NOMO-1 treated with dmso at 0.1 percent for 144 hours (cell line): ENCODE results near the gene MDM2.
"Not testable (repeated sequence)": the region's sequence is repeated elsewhere in the genome, so short reads cannot be mapped to it uniquely, and the experiment has no call there.

Experiments
- DNase-seq: peaks from one replicate; lab custom pipeline; 2025; ENCODE audit not compliant: unreplicated experiment; lab: John Stamatoyannopoulos, UW

The MDM2 gene

GRCh38 chr12:68805592-68806120 is 2.3 kb upstream of the MDM2 start:
- no peak for DNase-seq

GRCh38 chr12:68806488-68807237 is 1.3 kb upstream of the MDM2 start:
- DNase-seq = no peak

GRCh38 chr12:68807274-68807575 is 752 bp upstream of the MDM2 start:
- DNase-seq = not testable (repeated sequence)

- DNase-seq = peak; percentile 87
Observed at GRCh38 chr12:68808388-68809189, 612 bp downstream of the MDM2 start.

GRCh38 chr12:68809190-68810026 is 1.4 kb downstream of the MDM2 start:
- DNase-seq = no peak

- not testable (repeated sequence) for DNase-seq
Observed at GRCh38 chr12:68810027-68810389, 2.0 kb downstream of the MDM2 start.

- not testable (repeated sequence) for DNase-seq
Observed at GRCh38 chr12:68811573-68811972, 3.6 kb downstream of the MDM2 start.

GRCh38 chr12:68812553-68813241 is 4.7 kb downstream of the MDM2 start:
- DNase-seq = no peak

GRCh38 chr12:68813242-68813593 is 5.2 kb downstream of the MDM2 start:
- no peak for DNase-seq

GRCh38 chr12:68814490-68815231 is 6.7 kb downstream of the MDM2 start:
- no peak for DNase-seq

- DNase-seq = no peak
Observed at GRCh38 chr12:68815232-68815927, 7.4 kb downstream of the MDM2 start.

GRCh38 chr12:68815928-68816800 is 8.2 kb downstream of the MDM2 start:
- DNase-seq = no peak

- DNase-seq = not testable (repeated sequence)
Observed at GRCh38 chr12:68819481-68819880, 11.5 kb downstream of the MDM2 start.

GRCh38 chr12:68821357-68822188 is 13.6 kb downstream of the MDM2 start:
- no peak for DNase-seq

GRCh38 chr12:68823696-68824095 is 15.7 kb downstream of the MDM2 start:
- DNase-seq = no peak

- no peak for DNase-seq
Observed at GRCh38 chr12:68824131-68824530, 16.2 kb downstream of the MDM2 start.

- no peak for DNase-seq
Observed at GRCh38 chr12:68824597-68825250, 16.7 kb downstream of the MDM2 start.
